Fibroblast of skin of left biceps (primary cell): ENCODE results near the gene NISCH.
"Not testable (repeated sequence)": the region's sequence is repeated elsewhere in the genome, so short reads cannot be mapped to it uniquely, and the experiment has no call there.

ENCODE experiments used
- DNase-seq, 2 experiments: peaks; one replicate each; pipeline ENCODE4 v3.0.0-alpha.2; 2013; ENCODE audit warnings: low read depth in 2 of 2

NISCH gene

DNA sequence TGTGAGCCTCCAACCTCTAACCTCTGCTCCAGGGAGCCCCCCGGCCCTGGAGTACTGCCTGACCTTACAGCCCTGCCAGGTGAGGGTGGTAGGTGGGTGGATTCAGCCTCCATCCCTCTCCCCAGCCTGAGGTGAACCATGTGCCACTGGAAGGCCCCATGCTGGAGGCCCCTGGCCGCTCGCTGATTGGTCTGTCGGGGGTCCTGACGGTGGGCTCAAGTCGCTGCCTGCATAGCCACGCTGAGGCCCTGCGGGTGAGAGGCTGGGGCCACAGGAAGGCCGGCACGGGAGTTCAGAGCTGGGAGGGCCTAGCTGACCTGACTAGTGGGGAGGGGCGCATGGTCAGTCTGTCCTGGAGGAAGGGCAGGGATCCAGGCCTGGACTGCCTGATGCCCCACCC lies 59.2 kb downstream of the NISCH start:
- DNase-seq: no peak

DNA sequence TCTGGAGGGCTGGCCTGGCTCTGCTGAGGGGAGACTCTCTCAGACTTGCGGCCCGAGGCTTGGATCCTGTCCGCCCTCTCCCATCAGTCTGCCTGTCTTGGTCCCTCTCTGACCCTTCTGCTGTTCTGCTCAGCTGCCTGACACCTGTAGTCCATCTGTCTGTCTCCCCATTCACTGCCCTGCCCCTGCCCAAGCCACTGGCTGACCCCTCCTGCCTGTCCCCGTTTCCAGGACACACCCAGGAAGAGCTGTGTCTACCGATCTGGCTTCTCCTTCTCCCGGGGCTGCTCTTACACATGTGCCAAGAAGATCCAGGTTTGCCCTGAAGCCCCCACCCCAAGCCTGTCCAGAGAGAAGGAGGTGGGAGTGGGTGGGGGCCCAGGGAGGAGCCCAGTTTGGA lies 59.8 kb downstream of the NISCH start:
- no peak for DNase-seq

DNA sequence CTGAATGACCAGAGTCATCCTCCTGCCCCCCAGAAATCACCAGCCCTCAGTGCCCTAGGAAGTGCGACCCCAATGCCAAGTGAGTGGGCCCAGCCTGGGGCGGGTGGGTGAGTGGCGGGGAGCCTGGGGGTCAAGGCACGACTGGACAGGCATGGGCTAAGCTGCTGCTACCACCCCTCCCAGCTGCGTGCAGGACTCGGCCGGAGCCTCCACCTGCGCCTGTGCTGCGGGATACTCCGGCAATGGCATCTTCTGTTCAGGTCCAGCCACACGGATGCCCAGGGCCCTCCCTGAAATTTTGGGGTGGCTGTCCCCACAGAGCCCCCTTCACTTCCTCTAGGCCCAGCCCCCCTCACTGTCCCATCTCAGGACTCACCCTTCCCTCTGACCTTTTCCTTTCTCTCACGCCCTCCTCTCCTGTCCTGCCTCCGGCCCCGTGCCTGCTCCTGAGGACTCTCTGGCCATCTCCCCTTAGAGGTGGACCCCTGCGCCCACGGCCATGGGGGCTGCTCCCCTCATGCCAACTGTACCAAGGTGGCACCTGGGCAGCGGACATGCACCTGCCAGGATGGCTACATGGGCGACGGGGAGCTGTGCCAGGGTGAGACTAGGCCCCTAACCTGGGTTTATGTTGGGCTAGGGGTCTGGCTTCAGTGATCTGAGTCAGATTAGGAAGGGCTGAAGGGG lies 61.2 kb downstream of the NISCH start:
- DNase-seq: no peak

DNA sequence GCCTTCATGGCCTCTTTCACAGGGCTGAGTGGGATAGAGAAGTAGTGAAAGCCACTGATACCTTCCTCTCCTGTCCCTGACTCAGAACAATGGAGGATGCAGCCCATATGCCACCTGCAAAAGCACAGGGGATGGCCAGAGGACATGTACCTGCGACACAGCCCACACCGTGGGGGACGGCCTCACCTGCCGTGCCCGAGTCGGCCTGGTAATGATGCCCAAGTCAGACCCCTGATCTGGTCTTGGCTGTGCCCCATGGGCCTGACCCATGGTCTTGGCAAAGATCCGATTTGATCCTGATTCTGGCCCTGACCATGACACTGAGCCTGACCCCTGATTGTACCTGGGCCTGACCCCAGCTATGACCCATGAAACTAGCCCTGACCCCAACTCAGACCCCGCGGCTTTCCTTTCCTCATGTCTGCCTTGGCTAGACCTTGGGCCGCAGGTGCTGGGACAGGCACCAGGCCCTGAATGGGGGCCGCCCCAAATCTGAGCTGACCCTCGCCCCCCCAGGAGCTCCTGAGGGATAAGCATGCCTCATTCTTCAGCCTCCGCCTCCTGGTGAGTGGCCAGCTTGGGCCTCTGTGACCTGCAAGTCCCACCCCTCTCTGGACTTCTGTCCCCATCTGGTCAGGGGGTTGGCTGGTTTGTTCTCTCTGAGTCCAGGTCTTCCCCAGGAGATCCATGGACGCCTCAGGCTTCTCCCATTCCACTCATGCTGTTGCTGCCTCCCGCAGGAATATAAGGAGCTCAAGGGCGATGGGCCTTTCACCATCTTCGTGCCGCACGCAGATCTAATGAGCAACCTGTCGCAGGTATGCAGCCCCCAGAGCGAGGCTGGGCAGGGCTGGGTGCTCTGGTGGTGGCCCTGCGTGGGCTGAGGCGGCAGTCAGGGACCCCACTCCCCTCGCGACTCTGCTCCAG lies 62.7 kb downstream of the NISCH start:
- no peak for DNase-seq

DNA sequence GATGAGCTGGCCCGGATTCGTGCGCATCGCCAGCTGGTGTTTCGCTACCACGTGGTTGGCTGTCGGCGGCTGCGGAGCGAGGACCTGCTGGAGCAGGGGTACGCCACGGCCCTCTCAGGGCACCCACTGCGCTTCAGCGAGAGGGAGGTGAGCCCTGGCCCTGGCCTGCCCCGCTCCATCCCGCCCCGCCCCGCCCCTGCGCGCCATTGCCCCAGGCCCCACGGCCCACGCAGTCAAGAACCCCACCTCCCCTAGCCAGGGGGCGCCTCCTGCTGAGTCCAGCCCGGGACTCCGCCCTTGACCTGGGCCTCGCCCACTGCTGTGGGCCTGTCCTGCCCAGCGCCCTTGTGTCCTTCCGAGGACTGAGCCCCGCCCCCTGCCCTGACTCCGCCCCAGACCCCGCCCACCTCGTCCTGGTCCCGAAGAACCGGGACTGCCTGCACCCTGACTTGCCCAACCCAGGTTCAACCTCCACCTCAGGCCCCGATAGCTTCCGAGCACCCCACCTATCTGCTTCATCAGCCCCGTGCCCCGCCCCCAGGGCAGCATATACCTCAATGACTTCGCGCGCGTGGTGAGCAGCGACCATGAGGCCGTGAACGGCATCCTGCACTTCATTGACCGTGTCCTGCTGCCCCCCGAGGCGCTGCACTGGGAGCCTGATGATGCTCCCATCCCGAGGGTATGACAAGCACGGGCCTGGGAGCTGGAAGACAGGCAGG lies 63.5 kb downstream of the NISCH start:
- no peak for DNase-seq

DNA sequence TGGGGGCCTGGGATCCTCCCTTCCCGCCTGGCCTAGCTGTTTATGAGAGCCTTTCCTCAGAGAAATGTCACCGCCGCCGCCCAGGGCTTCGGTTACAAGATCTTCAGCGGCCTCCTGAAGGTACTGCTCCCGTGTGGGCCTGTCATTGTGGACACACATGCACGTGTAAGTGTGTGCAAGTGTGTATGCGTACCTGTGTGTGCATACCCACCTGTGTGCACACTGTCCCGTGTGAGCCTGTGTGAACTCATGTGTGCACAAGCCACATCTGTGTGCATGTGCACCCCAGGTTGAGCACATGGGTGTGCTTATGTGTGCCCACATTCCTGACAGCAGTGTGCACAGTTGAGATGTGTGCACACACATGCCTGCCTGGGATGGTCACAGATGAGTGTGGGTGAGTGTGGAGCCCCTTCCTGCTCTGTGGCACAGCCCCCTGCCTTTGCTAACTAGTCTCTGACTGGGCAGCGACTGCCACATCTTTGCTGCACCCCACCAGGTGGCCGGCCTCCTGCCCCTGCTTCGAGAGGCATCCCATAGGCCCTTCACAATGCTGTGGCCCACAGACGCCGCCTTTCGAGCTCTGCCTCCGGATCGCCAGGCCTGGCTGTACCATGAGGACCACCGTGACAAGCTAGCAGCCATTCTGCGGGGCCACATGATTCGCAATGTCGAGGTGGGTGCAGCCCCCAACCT lies 64.2 kb downstream of the NISCH start:
- no peak for DNase-seq

DNA sequence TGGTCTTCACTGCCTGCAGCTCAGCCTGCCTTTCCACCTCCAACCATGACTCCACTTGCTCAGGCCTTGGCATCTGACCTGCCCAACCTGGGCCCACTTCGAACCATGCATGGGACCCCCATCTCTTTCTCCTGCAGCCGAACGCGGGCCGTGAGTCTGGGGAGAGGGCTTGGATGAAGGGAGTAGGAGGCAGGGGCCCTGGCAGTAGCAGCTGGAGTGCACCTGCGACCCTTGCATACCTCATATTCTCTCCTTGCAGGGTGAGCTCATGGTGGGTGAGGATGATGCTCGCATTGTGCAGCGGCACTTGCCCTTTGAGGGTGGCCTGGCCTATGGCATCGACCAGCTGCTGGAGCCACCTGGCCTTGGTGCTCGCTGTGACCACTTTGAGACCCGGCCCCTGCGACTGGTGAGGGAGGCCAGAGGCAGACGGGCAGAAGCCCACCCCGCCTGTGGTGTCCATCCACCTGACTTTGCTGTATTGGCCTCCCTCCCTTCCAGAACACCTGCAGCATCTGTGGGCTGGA lies 64.8 kb downstream of the NISCH start:
- no peak for DNase-seq

DNA sequence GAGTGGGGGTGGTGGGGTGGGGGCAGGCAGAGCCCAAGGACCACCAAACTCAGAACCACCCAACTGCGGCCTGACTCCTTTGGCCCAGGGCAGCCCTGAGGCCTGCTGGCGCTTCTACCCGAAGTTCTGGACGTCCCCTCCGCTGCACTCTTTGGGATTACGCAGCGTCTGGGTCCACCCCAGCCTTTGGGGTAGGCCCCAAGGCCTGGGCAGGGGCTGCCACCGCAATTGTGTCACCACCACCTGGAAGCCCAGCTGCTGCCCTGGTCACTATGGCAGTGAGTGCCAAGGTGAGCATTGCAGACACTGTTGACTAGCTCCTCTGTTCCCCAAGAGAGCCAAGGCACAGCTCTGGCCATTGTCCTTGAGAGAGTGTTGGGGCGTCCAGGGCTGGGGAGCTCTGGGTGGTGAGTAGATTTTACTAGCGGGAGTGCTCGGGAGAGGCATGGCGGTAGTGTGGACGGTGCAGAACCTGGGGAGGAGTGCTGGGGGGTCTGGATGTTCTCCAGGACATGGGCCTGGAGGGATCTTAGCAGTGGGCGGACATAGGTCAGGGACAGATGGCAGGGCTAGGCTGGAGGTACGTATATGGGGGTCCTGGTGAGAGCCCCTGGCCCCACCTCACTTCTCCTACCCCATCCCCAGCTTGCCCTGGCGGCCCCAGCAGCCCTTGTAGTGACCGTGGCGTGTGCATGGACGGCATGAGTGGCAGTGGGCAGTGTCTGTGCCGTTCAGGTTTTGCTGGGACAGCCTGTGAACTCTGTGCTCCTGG lies 65.5 kb downstream of the NISCH start:
- no peak for DNase-seq

DNA sequence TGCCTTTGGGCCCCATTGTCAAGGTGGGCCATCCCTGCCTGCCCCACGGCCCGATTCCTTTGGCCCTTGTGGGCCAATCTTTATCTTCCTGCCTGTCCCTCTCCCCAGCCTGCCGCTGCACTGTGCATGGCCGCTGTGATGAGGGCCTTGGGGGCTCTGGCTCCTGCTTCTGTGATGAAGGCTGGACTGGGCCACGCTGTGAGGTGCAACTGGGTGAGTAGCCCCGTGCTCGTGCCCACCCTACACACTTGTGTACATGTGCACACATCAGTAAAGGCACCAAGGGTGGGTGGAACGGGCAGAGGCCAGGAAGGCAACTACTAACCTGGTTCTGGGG lies 66.1 kb downstream of the NISCH start:
- no peak for DNase-seq

DNA sequence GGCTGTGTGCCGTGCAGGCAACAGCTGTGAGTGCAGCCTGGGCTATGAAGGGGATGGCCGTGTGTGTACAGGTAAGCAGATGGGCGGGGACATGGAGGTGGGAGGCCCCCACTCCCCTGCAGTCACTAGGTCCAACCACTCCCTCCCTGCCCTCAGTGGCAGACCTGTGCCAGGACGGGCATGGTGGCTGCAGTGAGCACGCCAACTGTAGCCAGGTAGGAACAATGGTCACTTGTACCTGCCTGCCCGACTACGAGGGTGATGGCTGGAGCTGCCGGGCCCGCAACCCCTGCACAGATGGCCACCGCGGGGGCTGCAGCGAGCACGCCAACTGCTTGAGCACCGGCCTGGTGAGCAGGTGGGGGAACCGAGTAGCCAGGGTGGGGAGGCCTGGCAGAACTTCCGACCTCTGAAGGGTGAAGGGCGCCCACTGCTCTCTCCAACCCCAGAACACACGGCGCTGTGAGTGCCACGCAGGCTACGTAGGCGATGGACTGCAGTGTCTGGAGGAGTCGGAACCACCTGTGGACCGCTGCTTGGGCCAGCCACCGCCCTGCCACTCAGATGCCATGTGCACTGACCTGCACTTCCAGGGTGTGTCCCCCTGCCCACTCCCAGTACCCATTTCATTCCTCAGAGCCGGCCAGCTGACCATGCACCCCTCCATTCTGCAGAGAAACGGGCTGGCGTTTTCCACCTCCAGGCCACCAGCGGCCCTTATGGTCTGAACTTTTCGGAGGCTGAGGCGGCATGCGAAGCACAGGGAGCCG lies 66.7 kb downstream of the NISCH start:
- DNase-seq: no peak

DNA sequence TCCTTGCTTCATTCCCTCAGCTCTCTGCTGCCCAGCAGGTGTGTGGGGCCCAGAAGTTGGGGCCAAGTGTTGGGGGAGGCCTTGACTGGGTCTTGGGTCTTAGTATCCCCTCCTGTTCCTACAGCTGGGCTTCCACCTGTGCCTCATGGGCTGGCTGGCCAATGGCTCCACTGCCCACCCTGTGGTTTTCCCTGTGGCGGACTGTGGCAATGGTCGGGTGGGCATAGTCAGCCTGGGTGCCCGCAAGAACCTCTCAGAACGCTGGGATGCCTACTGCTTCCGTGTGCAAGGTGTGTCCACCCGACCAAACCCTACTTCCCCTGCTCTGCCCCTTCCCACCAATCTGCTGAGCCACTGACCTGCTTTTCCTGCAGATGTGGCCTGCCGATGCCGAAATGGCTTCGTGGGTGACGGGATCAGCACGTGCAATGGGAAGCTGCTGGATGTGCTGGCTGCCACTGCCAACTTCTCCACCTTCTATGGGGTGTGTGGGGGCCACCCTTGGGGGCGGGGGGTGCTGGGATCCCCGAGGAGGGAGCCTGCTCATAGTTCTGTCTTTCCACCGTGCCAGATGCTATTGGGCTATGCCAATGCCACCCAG lies 67.3 kb downstream of the NISCH start:
- DNase-seq: no peak

DNA sequence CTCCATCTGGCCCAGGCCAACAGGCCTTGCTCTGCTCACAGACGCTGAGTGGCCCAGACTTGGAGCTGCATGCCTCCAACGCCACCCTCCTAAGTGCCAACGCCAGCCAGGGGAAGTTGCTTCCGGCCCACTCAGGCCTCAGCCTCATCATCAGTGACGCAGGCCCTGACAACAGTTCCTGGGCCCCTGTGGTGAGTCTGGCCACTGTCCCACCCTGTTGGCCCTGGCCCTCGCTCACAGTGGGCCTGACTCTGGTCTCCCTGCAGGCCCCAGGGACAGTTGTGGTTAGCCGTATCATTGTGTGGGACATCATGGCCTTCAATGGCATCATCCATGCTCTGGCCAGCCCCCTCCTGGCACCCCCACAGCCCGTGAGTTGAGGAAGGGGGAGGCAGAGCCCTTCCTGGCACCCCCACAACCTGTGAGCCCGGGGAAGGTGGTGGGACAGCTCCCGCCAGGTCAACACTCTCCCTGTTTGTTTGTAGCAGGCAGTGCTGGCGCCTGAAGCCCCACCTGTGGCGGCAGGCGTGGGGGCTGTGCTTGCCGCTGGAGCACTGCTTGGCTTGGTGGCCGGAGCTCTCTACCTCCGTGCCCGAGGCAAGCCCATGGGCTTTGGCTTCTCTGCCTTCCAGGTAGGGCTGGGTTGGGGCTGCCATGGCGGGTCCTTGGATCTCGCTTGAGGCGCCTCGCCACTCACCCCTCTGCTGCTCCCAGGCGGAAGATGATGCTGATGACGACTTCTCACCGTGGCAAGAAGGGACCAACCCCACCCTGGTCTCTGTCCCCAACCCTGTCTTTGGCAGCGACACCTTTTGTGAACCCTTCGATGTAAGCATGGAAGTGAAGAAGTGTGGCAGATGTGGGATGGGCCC lies 68.2 kb downstream of the NISCH start:
- no peak for DNase-seq

DNA sequence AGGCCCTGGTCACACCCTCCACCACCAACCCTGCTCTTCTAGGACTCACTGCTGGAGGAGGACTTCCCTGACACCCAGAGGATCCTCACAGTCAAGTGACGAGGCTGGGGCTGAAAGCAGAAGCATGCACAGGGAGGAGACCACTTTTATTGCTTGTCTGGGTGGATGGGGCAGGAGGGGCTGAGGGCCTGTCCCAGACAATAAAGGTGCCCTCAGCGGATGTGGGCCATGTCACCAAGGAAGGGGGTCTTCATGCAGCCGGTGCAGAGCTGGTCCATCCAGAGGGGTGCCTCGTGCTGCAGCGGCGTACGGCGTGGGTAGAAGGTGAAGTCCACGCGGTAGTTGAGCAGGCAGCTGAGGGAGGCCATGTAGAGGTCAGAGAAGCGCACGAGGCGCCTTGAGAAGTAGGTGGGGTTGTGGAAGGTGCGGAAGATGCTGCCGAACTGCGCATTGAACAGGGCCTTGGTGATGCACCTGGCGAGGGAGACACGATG lies 68.9 kb downstream of the NISCH start:
- DNase-seq: no peak

DNA sequence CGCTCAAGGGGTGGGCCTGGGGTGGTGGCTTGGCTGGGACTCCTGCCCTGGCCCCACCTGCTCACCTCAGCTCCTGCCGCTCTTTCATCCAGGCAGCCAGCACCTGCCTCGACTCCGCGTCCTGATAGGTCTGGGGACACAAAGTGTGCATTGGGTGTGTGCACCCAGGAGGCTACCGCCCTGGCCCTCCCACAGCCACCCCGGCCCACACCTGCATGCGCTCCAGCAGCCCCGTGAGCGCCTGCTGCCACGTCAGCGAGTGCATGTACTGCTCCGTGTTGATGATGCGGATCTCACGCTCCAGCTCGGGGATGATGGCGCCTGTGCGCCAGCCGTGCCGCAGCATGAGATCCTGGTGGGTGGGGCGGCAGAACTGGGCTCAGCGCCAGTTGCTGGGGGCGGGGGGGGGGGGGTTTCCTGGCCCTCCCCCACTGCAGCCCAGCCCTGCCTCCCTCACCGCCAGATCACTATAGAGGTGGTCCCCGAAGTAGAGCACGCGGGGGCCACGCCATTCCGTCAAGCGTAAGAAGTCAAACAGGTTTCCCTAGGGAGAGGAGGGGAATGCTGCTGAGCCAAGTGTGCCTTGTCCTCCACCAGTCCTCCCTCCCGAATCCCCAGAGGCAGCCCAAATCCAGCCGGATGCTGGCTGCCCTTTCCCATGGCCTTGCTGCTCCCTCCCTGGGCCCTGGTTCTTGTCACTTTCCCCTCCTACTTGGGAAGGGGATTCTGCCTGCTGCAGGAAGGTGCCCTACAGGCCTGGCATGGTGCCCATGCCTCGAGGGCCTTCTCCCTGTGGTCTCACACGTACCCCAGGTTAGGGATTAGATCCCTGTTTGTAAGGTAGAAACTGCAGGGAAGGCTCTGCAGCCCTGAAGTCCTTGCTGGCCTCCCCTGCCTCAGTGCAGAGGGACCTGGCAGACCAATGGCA lies 69.6 kb downstream of the NISCH start:
- no peak for DNase-seq

DNA sequence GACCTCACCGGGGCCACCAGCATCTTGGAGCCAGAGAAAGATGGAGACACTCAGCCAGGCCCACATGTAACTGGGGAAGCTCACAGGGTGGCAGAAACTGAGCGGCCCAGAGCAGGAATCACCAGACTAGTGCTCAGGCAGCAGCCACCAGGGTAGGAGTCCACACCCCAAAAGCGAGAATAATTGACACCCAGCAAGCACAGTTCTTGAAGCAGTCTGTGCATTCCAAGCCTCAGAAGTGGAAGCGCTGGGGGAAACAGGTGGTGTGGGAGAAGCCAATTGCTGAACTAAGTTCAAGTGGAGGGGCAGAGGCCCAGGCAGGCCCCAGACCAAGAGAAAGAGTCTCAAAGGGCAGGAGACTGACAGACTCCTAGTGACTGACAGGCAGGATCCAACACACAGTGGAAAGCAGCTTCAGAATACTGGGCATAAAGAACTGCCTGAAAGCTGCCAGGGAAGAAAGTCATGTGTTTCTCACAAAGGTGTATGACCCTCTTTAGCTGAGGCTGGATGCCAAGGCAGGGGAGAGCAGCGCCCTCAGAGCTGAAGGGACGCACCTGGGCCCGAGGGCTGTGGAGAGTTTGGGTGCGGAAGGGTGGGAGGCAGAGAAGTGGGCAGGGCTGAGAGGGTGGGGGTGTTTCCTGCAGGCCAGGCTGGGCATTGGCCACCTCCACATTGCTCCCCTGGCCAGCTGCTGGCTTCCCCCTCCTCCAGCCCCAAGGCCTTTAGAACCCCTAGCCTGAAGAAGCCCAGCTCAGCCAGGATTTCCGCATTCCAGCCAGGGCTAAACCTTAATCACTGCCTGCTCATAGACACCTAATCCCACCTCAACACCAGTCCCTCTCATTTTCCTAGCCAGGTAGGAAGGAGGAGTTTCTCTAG lies 70.5 kb downstream of the NISCH start:
- no peak for DNase-seq

DNA sequence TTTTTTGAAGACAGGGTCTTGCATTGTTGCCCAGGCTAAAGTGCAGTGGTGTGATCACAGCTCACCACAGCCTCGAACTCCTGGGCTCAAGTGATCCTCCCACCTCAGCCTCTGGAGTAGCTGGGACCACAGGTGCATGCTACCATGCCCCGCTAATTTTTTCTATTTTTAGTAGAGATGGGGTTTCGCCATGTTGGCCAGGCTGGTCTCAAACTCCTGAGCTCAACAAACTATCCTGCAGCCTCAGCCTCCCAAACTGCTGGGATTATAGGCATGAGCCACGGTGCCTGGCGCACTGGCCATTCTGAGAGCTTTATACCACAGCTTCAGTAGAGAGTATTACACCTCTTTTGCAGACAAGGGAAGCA lies 71.3 kb downstream of the NISCH start:
- DNase-seq: not testable (repeated sequence)
